Osteoblast (primary cell): ENCODE data around the gene RNF150. TPM values are rescaled to one million over a fixed set of nuclear protein-coding genes. Genes with fewer than 3 reads are reported as not detected.

Experiments used
- DNase-seq: peaks from one replicate; pipeline ENCODE4 v3.0.0; 2011; ENCODE audit warnings: low spot score, mixed read lengths; ENCODE audit not compliant: insufficient read length; ENCODE audit errors: missing footprints
- H2AFZ ChIP-seq: 2 replicates; pipeline ENCODE4 v1.6.0; 2011; ENCODE audit warnings: mild to moderate bottlenecking, low read length
- H3K27ac ChIP-seq: 2 replicates; pipeline ENCODE4 v1.5.1; 2011; ENCODE audit warnings: mild to moderate bottlenecking, low read depth, low read length, moderate library complexity
- H3K27me3 ChIP-seq: 2 replicates; pipeline ENCODE4 v1.6.0; 2012; ENCODE audit warnings: mild to moderate bottlenecking, control low read depth, inconsistent platforms, low read length, moderate library complexity; ENCODE audit not compliant: insufficient read depth
- H3K36me3 ChIP-seq: 2 replicates; pipeline ENCODE4 v1.5.1; 2011; ENCODE audit warnings: mild to moderate bottlenecking, low read length, control low read depth, moderate library complexity; ENCODE audit not compliant: insufficient read depth
- H3K4me1 ChIP-seq: 2 replicates; pipeline ENCODE4 v1.5.1; 2011; ENCODE audit warnings: mild to moderate bottlenecking, low read length, control low read depth, moderate library complexity; ENCODE audit not compliant: insufficient read depth
- H3K4me2 ChIP-seq: 2 replicates; pipeline ENCODE4 v1.6.0; 2011; ENCODE audit warnings: mild to moderate bottlenecking, low read length; ENCODE audit not compliant: insufficient read depth
- H3K4me3 ChIP-seq: fragments of 200-600 bp; sonication (generic); 3 replicates; pipeline ENCODE4 v1.5.1; 2012; ENCODE audit warnings: mild to moderate bottlenecking, low read length, inconsistent platforms; ENCODE audit not compliant: insufficient read depth
- H3K79me2 ChIP-seq: 2 replicates; pipeline ENCODE4 v1.6.0; 2012; ENCODE audit warnings: mild to moderate bottlenecking, low read length, control low read depth, inconsistent platforms; ENCODE audit not compliant: insufficient read depth
- H3K9me3 ChIP-seq: 2 replicates; pipeline ENCODE4 v1.5.1; 2011; ENCODE audit warnings: low read depth, low read length, control low read depth
- H4K20me1 ChIP-seq: 2 replicates; pipeline ENCODE4 v1.6.0; 2012; ENCODE audit warnings: mild to moderate bottlenecking, low read length, control low read depth; ENCODE audit not compliant: insufficient read depth
- CTCF ChIP-seq: IDR thresholded peaks from 2 replicates; pipeline ENCODE4 v1.5.1; 2011; ENCODE audit warnings: mild to moderate bottlenecking, low read depth, low read length, moderate library complexity; ENCODE audit errors: extremely low read depth
- total RNA-seq: library from RNA; depleted of rRNA; stranded (reverse); fragments of >200 nt; gene quantifications from 2 replicates; pipeline ENCODE4 v1.2.3, GENCODE V29; 2012

RNF150 gene
- total RNA-seq, 1 donor: 13.4 TPM

GRCh38 chr4:140857111-140857510, 276.2 kb downstream of the RNF150 start:
- peaks cover 2% of the 10 kb centered on the region for H3K27me3 ChIP-seq
- peaks cover 3% of the 10 kb centered on the region for H3K4me1 ChIP-seq
- TF ChIP-seq CTCF: no peak
- H3K4me3 ChIP-seq: no peak overlapping the region
- H3K4me2 ChIP-seq: peak overlapping the region; percentile 14
- no peaks in the 10 kb centered on the region for H3K36me3 ChIP-seq
- no peaks in the 10 kb centered on the region for H3K79me2 ChIP-seq
- no peak for DNase-seq
- no peaks in the 10 kb centered on the region for H4K20me1 ChIP-seq
- H3K27ac ChIP-seq: no peak overlapping the region
- no peaks in the 10 kb centered on the region for H3K9me3 ChIP-seq
- peak overlapping the region; percentile 8 for H2AFZ ChIP-seq

GRCh38 chr4:140856621-140857062, 276.6 kb downstream of the RNF150 start:
- Histone ChIP-seq H4K20me1 (no peaks in the 10 kb centered on the region), H3K9me3 (no peaks in the 10 kb centered on the region), H3K79me2 (no peaks in the 10 kb centered on the region), H3K36me3 (no peaks in the 10 kb centered on the region), H2AFZ (peak overlapping the region; percentile 8), H3K4me1 (peaks cover 3% of the 10 kb centered on the region), H3K4me3 (no peak overlapping the region), H3K27ac (no peak overlapping the region), H3K27me3 (peaks cover 2% of the 10 kb centered on the region), H3K4me2 (peak overlapping the region; percentile 14)
- peak; percentile 53 for DNase-seq
- no peak for TF ChIP-seq CTCF

GRCh38 chr4:140854168-140854567, 279.1 kb downstream of the RNF150 start:
- H4K20me1 ChIP-seq: no peaks in the 10 kb centered on the region
- no peak for TF ChIP-seq CTCF
- no peaks in the 10 kb centered on the region for H3K79me2 ChIP-seq
- peaks cover 3% of the 10 kb centered on the region for H3K4me1 ChIP-seq
- H3K27ac ChIP-seq: no peak overlapping the region
- no peak overlapping the region for H3K4me3 ChIP-seq
- no peak for DNase-seq
- no peak overlapping the region for H2AFZ ChIP-seq
- H3K27me3 ChIP-seq: peaks cover 7% of the 10 kb centered on the region
- no peaks in the 10 kb centered on the region for H3K9me3 ChIP-seq
- no peaks in the 10 kb centered on the region for H3K36me3 ChIP-seq
- no peak overlapping the region for H3K4me2 ChIP-seq

GRCh38 chr4:140851804-140852203, 281.5 kb downstream of the RNF150 start:
- no peaks in the 10 kb centered on the region for H3K9me3 ChIP-seq
- no peaks in the 10 kb centered on the region for H3K36me3 ChIP-seq
- peaks cover 1% of the 10 kb centered on the region for H3K4me1 ChIP-seq
- no peak overlapping the region for H2AFZ ChIP-seq
- peaks cover 13% of the 10 kb centered on the region for H3K27me3 ChIP-seq
- H3K79me2 ChIP-seq: no peaks in the 10 kb centered on the region
- TF ChIP-seq CTCF: no peak
- no peaks in the 10 kb centered on the region for H4K20me1 ChIP-seq
- H3K4me3 ChIP-seq: no peak overlapping the region
- DNase-seq: no peak
- H3K4me2 ChIP-seq: no peak overlapping the region
- H3K27ac ChIP-seq: no peak overlapping the region
